ENCODE results near the gene CALD1. TPM values are rescaled to one million over a fixed set of nuclear protein-coding genes. Genes with fewer than 3 reads are reported as not detected.
A peak's percentile ranks its signal among the peaks of the same experiment; 100 is the strongest.

Gene CALD1
- total RNA-seq, 1 donor from 2014 or later: 95.4 TPM

DNA sequence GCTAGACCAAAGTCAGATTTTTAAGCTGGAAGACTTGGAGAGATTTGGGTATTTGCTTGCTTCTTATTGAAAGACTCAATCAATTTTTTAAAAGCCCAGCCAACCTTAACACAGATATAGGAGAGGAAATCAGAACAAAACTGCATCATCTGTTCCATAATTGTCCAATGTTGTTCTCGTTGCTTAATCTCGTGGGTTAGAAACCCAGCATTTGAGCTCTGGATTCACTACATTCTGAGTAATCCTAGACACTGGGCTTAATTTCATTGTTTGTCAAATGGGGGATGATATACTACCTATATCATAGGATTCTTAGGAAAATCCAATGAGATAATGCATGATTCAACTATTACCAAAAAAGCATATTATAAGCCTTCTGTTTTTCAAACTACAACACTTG lies 48.9 kb downstream of the CALD1 start:
- Mint-ChIP-seq H3K27me3 (no peaks in the 10 kb centered on the region), H3K36me3 (ENCODE audit: insufficient read depth) (no peaks in the 10 kb centered on the region), H3K4me3 (ENCODE audit: low read depth) (no peak overlapping the region), H3K9me3 (ENCODE audit: low read depth) (no peaks in the 10 kb centered on the region), H3K4me1 (ENCODE audit: low read depth) (peaks cover 6% of the 10 kb centered on the region), H3K27ac (no peak overlapping the region)
- TF ChIP-seq, protein P1, sequence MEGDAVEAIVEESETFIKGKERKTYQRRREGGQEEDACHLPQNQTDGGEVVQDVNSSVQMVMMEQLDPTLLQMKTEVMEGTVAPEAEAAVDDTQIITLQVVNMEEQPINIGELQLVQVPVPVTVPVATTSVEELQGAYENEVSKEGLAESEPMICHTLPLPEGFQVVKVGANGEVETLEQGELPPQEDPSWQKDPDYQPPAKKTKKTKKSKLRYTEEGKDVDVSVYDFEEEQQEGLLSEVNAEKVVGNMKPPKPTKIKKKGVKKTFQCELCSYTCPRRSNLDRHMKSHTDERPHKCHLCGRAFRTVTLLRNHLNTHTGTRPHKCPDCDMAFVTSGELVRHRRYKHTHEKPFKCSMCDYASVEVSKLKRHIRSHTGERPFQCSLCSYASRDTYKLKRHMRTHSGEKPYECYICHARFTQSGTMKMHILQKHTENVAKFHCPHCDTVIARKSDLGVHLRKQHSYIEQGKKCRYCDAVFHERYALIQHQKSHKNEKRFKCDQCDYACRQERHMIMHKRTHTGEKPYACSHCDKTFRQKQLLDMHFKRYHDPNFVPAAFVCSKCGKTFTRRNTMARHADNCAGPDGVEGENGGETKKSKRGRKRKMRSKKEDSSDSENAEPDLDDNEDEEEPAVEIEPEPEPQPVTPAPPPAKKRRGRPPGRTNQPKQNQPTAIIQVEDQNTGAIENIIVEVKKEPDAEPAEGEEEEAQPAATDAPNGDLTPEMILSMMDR (IDR thresholded peaks at IDR 0.05; ENCODE audit: unreplicated experiment): no peak
- no peak for DNase-seq (ENCODE audit: low spot score, unreplicated experiment)

- TF ChIP-seq, protein P1 (IDR thresholded peaks at IDR 0.05; ENCODE audit: unreplicated experiment): no peak
- DNase-seq (ENCODE audit: low spot score, unreplicated experiment): no peak
- Mint-ChIP-seq H3K27ac (no peak overlapping the region), H3K4me1 (ENCODE audit: low read depth) (peaks cover 6% of the 10 kb centered on the region), H3K9me3 (ENCODE audit: low read depth) (no peaks in the 10 kb centered on the region), H3K27me3 (no peaks in the 10 kb centered on the region), H3K36me3 (ENCODE audit: insufficient read depth) (no peaks in the 10 kb centered on the region), H3K4me3 (ENCODE audit: low read depth) (no peak overlapping the region)
Measured at GRCh38 chr7:134829380-134829986, 50.0 kb downstream of the CALD1 start.

GRCh38 chr7:134831862-134832261 lies 52.4 kb downstream of the CALD1 start:
- no peak for DNase-seq (ENCODE audit: low spot score, unreplicated experiment)
- H3K27ac Mint-ChIP-seq: no peak overlapping the region

DNA sequence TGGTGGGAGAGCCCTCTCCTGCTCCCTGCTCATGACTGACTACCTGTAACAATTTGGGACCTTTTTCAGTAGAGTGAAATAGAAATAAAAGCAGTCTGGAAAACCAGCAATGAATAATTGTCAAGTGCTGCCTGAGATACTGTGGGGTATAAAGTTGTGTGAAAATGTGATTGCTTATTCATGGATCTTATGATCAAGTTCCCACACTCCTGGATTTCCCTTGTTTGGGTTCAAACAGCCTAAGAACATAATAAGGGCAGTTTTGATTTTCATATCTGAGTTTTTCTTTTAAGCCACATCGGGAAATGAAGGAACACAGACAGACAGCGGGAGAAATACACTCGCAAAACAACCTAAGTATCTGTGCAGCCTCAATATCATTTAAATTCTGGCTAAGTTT lies 52.9 kb downstream of the CALD1 start:
- Mint-ChIP-seq H3K9me3 (ENCODE audit: low read depth) (no peaks in the 10 kb centered on the region), H3K27me3 (no peaks in the 10 kb centered on the region), H3K36me3 (ENCODE audit: insufficient read depth) (no peaks in the 10 kb centered on the region), H3K27ac (no peak overlapping the region), H3K4me1 (ENCODE audit: low read depth) (peaks cover 11% of the 10 kb centered on the region), H3K4me3 (ENCODE audit: low read depth) (no peak overlapping the region)
- TF ChIP-seq, protein P1 (IDR thresholded peaks at IDR 0.05; ENCODE audit: unreplicated experiment): no peak
- DNase-seq (ENCODE audit: low spot score, unreplicated experiment): no peak

More at GRCh38 chr7:134831862-134832261, 52.4 kb downstream of the CALD1 start:
- no peaks in the 10 kb centered on the region for H3K27me3 Mint-ChIP-seq
- H3K4me1 Mint-ChIP-seq (ENCODE audit: low read depth): peaks cover 11% of the 10 kb centered on the region
- no peaks in the 10 kb centered on the region for H3K9me3 Mint-ChIP-seq (ENCODE audit: low read depth)
- H3K36me3 Mint-ChIP-seq (ENCODE audit: insufficient read depth): no peaks in the 10 kb centered on the region
- TF ChIP-seq, protein P1 (IDR thresholded peaks at IDR 0.05; ENCODE audit: unreplicated experiment): no peak
- no peak overlapping the region for H3K4me3 Mint-ChIP-seq (ENCODE audit: low read depth)

DNA sequence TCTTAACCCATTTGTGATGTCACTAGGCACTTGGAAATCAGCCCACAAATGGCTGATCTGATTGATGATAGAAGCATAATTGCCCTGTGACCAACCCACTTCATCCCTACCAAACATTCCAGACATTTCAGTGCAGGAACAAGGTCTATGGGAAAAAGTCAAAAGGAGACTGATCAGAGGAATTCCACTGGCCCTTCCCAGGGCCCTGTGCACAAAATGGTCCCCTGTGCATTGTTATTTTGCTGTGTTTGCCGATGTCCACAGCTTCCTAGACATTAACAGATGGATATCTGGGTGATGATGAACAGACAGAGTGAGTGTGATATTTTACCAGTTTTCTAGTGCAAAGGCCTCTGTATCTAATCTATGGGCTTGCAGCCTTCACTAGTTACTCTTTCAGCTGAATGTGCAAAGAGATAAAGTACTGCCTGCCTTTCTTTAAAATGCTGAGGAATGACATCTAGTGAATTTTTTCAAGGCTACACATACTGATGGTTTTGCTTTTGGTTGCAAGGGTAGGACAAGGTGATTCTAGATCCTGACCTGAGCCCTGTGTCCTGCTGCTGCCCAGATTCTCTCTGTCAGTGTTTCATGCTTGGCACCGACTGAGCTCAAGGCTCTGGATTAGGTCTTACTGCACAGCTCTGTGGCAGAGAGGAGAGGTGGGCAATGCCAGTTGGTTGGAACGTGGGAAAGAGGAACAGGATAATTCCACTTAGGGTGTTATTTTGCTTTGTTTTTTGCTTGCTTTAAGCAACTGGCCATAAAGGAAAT lies 55.4 kb downstream of the CALD1 start:
- TF ChIP-seq, protein P1 (IDR thresholded peaks at IDR 0.05; ENCODE audit: unreplicated experiment): no peak
- Mint-ChIP-seq H3K4me3 (ENCODE audit: low read depth) (no peak overlapping the region), H3K4me1 (ENCODE audit: low read depth) (peaks cover 16% of the 10 kb centered on the region)

More for the DNA sequence above, 55.4 kb downstream of the CALD1 start:
- peak overlapping the region; percentile 96 for H3K27ac Mint-ChIP-seq
- DNase-seq (ENCODE audit: low spot score, unreplicated experiment): no peak
- H3K9me3 Mint-ChIP-seq (ENCODE audit: low read depth): no peaks in the 10 kb centered on the region
- no peaks in the 10 kb centered on the region for H3K27me3 Mint-ChIP-seq
- peaks cover 1% of the 10 kb centered on the region for H3K36me3 Mint-ChIP-seq (ENCODE audit: insufficient read depth)

Measured in progenitor cell of endocrine pancreas (in vitro differentiated cells).